Chondrocyte (in vitro differentiated cells): ENCODE measurements around the gene APC2. TPM values are rescaled to one million over a fixed set of nuclear protein-coding genes. Genes with fewer than 3 reads are reported as not detected.
A peak's percentile ranks its signal among the peaks of the same experiment; 100 is the strongest.

Experiments
- DNase-seq: peaks from one replicate; pipeline ENCODE4 v3.0.0; 2021; ENCODE audit warnings: mixed read lengths, low spot score
- H3K27ac Mint-ChIP-seq: one replicate; pipeline ENCODE4 v1.8.0; 2021; ENCODE audit warnings: mild to moderate bottlenecking, moderate library complexity, mixed read lengths; ENCODE audit not compliant: unreplicated experiment
- H3K27me3 Mint-ChIP-seq: 2 replicates; pipeline ENCODE4 v1.8.0; 2021; ENCODE audit warnings: low read depth, mixed read lengths
- H3K36me3 Mint-ChIP-seq: 2 replicates; pipeline ENCODE4 v1.8.0; 2021; ENCODE audit warnings: low read depth, mixed read lengths
- H3K4me1 Mint-ChIP-seq: 2 replicates; pipeline ENCODE4 v1.8.0; 2021; ENCODE audit warnings: low read depth, mild to moderate bottlenecking, mixed read lengths
- H3K4me3 Mint-ChIP-seq: one replicate; pipeline ENCODE4 v1.8.0; 2021; ENCODE audit warnings: mild to moderate bottlenecking, moderate library complexity, mixed read lengths; ENCODE audit not compliant: unreplicated experiment
- H3K9me3 Mint-ChIP-seq: 2 replicates; pipeline ENCODE4 v1.8.0; 2021; ENCODE audit warnings: low read depth, mixed read lengths
- total RNA-seq: library from RNA; stranded (reverse); gene quantifications from 3 replicates; pipeline ENCODE4 v1.2.1, GENCODE V29; 2021
- TF ChIP-seq, protein P1 (sequence below): fragments of 200-600 bp; sonication (generic); IDR thresholded peaks from 2 replicates; pipeline ENCODE4 v1.5.0; 2021; ENCODE audit warnings: antibody characterized with exemption, mild to moderate bottlenecking, moderate library complexity

The APC2 gene
- total RNA-seq, 1 donor from 2014 or later = 3.9 TPM

DNA sequence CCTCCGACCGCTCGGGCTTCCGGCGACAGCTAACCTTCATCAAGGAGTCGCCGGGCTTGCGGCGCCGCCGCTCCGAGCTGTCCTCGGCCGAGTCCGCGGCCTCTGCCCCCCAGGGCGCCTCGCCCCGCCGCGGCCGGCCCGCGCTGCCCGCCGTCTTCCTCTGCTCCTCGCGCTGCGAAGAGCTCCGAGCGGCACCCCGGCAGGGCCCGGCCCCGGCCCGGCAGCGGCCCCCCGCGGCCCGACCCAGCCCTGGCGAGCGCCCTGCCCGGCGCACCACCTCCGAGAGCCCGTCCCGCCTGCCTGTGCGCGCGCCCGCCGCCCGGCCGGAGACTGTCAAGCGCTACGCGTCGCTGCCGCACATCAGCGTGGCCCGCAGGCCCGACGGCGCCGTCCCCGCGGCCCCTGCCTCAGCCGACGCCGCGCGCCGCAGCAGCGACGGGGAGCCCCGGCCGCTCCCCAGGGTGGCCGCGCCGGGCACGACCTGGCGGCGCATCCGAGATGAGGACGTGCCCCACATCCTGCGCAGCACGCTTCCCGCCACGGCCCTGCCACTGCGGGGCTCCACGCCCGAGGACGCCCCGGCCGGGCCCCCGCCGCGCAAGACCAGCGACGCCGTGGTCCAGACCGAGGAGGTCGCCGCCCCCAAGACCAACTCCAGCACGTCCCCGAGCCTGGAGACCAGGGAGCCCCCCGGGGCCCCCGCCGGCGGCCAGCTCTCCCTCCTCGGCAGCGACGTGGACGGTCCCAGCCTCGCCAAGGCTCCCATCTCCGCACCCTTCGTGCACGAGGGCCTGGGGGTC lies 19.5 kb downstream of the APC2 start:
- H3K4me3 Mint-ChIP-seq = no peak overlapping the region
- H3K9me3 Mint-ChIP-seq = no peaks in the 10 kb centered on the region
- H3K27me3 Mint-ChIP-seq = peaks cover 2% of the 10 kb centered on the region
- no peak overlapping the region for H3K27ac Mint-ChIP-seq
- H3K36me3 Mint-ChIP-seq = peaks cover 1% of the 10 kb centered on the region
- no peak for DNase-seq
- peaks cover 7% of the 10 kb centered on the region for H3K4me1 Mint-ChIP-seq
- TF ChIP-seq, protein P1, sequence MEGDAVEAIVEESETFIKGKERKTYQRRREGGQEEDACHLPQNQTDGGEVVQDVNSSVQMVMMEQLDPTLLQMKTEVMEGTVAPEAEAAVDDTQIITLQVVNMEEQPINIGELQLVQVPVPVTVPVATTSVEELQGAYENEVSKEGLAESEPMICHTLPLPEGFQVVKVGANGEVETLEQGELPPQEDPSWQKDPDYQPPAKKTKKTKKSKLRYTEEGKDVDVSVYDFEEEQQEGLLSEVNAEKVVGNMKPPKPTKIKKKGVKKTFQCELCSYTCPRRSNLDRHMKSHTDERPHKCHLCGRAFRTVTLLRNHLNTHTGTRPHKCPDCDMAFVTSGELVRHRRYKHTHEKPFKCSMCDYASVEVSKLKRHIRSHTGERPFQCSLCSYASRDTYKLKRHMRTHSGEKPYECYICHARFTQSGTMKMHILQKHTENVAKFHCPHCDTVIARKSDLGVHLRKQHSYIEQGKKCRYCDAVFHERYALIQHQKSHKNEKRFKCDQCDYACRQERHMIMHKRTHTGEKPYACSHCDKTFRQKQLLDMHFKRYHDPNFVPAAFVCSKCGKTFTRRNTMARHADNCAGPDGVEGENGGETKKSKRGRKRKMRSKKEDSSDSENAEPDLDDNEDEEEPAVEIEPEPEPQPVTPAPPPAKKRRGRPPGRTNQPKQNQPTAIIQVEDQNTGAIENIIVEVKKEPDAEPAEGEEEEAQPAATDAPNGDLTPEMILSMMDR = no peak

DNA sequence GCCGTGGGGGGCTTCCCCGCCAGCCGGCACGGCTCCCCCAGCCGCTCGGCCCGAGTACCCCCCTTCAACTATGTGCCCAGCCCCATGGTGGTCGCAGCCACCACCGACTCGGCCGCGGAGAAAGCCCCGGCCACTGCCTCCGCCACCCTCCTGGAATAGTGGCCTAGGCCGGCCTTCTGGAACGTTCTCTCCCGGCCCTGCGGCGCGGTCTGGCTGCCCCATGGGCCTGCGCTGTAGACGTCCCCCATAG lies 20.1 kb downstream of the APC2 start:
- Mint-ChIP-seq H3K4me1 (peaks cover 7% of the 10 kb centered on the region), H3K36me3 (peaks cover 1% of the 10 kb centered on the region), H3K27me3 (peaks cover 2% of the 10 kb centered on the region), H3K4me3 (peak overlapping the region; percentile 59), H3K27ac (no peak overlapping the region), H3K9me3 (no peaks in the 10 kb centered on the region)
- TF ChIP-seq, protein P1 = no peak
- no peak for DNase-seq

DNA sequence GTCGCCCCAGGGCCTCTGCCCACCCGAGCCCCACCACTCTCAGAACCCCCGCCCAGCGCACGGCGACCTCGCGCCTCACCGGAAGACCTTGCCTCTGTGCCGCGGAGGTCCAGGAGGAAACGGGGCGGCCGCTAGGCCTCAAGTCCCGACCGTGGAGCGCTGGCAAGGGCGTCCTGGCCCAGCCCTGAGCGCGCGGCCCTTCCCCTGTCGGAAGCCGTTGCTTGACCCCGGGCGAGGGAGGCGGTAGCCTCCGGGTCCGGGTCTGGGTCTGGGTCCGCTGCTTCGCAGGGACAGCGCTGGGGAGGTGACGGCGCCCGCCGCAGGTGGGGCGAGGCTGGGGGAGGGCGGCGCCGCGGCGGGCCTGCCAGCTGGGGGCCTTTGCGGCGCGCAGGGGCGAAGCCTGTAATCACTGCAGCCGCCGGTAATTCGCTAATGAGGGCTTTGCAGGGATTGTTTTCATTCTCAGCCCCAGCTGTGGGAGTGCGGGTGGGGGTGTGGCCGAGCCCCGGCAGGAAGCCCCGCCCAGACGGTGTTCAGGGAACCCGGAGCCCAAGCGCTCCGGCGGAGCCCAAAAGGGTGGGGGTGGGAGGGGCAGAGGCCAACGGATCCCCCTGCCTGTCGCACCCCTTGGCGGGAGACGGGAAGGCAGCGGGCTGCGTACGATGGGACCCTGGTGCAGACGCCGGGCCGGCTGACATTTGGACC lies 20.5 kb downstream of the APC2 start:
- H3K4me3 Mint-ChIP-seq = peak overlapping the region; percentile 59
- H3K27ac Mint-ChIP-seq = no peak overlapping the region
- TF ChIP-seq, protein P1 = no peak
- peaks cover 2% of the 10 kb centered on the region for H3K27me3 Mint-ChIP-seq
- DNase-seq = no peak
- H3K36me3 Mint-ChIP-seq = peaks cover 1% of the 10 kb centered on the region
- no peaks in the 10 kb centered on the region for H3K9me3 Mint-ChIP-seq
- H3K4me1 Mint-ChIP-seq = peaks cover 7% of the 10 kb centered on the region

DNA sequence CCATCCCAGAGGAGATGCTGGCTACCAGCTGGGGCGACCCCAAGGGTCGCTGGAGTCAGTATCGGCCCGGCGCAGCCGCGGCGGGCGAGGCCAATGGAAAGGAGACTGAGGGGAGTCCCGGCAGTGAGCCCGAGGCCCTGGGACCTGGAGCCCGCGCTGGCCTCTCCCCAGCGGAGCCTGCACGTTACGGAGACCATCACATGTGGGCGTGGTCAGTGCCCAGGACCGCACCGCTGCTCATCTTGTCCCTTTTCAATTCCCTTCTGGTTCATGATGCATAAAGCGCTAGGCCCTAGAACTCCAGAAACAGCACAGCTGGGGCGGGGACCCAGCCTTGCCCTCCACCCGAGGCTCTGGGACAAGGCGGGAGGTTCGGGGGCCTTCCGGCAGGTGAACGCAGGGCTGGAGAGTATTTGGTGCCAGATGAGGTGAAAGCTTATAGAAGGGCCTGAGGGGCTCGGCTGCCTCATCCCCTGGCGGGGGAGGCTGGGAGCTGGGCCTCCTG lies 21.1 kb downstream of the APC2 start:
- H3K4me1 Mint-ChIP-seq = peaks cover 7% of the 10 kb centered on the region
- peak overlapping the region; percentile 6 for H3K4me3 Mint-ChIP-seq

DNA sequence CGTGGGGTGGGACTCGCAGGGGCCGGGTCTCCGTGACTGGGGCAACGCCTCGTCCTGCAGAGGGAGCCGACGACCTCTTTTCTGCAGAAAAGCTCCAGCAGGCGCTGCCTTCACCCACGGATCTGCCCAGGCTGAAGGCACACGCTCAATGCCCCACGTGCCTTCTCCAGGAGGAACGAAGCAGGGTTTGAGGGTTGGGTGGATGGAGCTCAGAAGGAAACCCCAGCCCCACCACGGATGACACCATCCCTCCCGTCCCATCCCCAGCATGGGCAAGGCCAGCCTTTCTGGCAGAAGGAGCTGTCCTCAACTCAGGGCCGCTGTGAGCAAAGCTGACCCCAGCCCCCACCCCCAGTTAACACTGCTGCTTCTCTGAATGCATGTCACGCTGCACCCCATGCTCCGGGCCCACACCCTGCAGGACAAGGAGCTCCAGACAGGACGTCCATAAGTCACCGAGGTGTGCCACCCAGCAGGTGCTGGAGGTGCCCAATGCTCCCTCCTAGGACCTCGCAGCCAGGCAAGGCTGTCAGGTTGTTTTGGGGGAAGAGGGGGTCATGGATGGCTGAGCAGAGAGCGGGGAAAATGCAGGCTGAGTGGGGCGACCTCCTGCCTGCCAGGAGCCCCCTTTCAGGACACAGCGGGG lies 21.7 kb downstream of the APC2 start:
- peaks cover 1% of the 10 kb centered on the region for H3K36me3 Mint-ChIP-seq
- H3K27me3 Mint-ChIP-seq = peaks cover 2% of the 10 kb centered on the region
- H3K4me1 Mint-ChIP-seq = peaks cover 7% of the 10 kb centered on the region
- H3K4me3 Mint-ChIP-seq = no peak overlapping the region
- no peaks in the 10 kb centered on the region for H3K9me3 Mint-ChIP-seq
- TF ChIP-seq, protein P1 = peak; percentile 55
- H3K27ac Mint-ChIP-seq = no peak overlapping the region
- DNase-seq = no peak

More for the DNA sequence above, 21.1 kb downstream of the APC2 start:
- TF ChIP-seq, protein P1 = no peak
- no peak for DNase-seq
- no peak overlapping the region for H3K27ac Mint-ChIP-seq
- peaks cover 1% of the 10 kb centered on the region for H3K36me3 Mint-ChIP-seq
- peaks cover 2% of the 10 kb centered on the region for H3K27me3 Mint-ChIP-seq
- no peaks in the 10 kb centered on the region for H3K9me3 Mint-ChIP-seq
